HG03521 (cell line): ENCODE data around the gene SLC27A5.
"Not testable (repeated sequence)": the region's sequence is repeated elsewhere in the genome, so short reads cannot be mapped to it uniquely, and the experiment has no call there.

Experiments used
- ATAC-seq: cut with Tn5 transposase; IDR thresholded peaks from one replicate; pipeline ENCODE4 v1.9.1; 2021; ENCODE audit warnings: mild to moderate bottlenecking, moderate library complexity; ENCODE audit not compliant: unreplicated experiment

Gene SLC27A5

GRCh38 chr19:58551123-58551497, 39.3 kb upstream of the SLC27A5 start:
- no peak for ATAC-seq

- ATAC-seq, result no peak
Measured at GRCh38 chr19:58550362-58551122, 38.8 kb upstream of the SLC27A5 start.

- ATAC-seq, result no peak
Measured at GRCh38 chr19:58549664-58550361, 38.0 kb upstream of the SLC27A5 start.

- ATAC-seq, result no peak
Measured at GRCh38 chr19:58548859-58549663, 37.3 kb upstream of the SLC27A5 start.

GRCh38 chr19:58547323-58548312, 35.8 kb upstream of the SLC27A5 start:
- ATAC-seq, result no peak

GRCh38 chr19:58546019-58546530, 34.3 kb upstream of the SLC27A5 start:
- no peak for ATAC-seq

- no peak for ATAC-seq
Measured at GRCh38 chr19:58545286-58546018, 33.7 kb upstream of the SLC27A5 start.

GRCh38 chr19:58544591-58545285, 32.9 kb upstream of the SLC27A5 start:
- peak; percentile 55 for ATAC-seq

- ATAC-seq, result peak; percentile 77
Measured at GRCh38 chr19:58543826-58544590, 32.2 kb upstream of the SLC27A5 start, which contains the start of gene TRIM28. TRIM28 (plus strand) TSS chr19:58544064; CDS start chr19:58544758, 694 bp downstream.

- not testable (repeated sequence) for ATAC-seq
Measured at GRCh38 chr19:58542641-58543372, 31.0 kb upstream of the SLC27A5 start.

- not testable (repeated sequence) for ATAC-seq
Measured at GRCh38 chr19:58539169-58539559, 27.4 kb upstream of the SLC27A5 start.

- no peak for ATAC-seq
Measured at GRCh38 chr19:58538257-58539168, 26.7 kb upstream of the SLC27A5 start.

GRCh38 chr19:58536852-58537798, 25.3 kb upstream of the SLC27A5 start:
- ATAC-seq, result no peak

- ATAC-seq, result no peak
Measured at GRCh38 chr19:58535857-58536256, 24.1 kb upstream of the SLC27A5 start.
